ENCODE data around the gene CEP44.

DNA sequence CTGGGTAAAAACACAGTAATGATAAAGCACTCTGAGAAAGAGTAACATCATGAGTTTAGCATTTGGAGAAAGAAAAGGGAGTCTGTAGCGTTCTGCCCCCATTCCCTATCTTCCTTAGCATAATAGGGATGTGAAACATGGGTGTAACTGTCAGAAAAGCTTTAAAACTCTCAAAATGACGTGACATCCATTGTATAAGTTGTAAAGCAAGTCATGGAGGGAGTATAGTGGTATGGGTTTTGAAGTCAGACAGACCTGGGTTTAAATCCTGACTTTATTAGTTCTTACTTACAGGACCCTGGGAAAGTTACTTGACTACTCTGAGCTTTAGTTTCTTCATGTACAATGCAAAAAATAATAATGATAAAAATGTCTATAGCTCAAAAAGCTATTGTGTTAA, 17.3 kb upstream of the CEP44 start:
- TF ChIP-seq POLR2AphosphoS5 (IDR thresholded peaks at IDR 0.05) = no peak
- no peak for TF ChIP-seq EZH2 (IDR thresholded peaks at IDR 0.05; ENCODE audit: borderline replicate concordance, insufficient read depth, low read length, poor library complexity, severe bottlenecking)
- TF ChIP-seq, protein P1, sequence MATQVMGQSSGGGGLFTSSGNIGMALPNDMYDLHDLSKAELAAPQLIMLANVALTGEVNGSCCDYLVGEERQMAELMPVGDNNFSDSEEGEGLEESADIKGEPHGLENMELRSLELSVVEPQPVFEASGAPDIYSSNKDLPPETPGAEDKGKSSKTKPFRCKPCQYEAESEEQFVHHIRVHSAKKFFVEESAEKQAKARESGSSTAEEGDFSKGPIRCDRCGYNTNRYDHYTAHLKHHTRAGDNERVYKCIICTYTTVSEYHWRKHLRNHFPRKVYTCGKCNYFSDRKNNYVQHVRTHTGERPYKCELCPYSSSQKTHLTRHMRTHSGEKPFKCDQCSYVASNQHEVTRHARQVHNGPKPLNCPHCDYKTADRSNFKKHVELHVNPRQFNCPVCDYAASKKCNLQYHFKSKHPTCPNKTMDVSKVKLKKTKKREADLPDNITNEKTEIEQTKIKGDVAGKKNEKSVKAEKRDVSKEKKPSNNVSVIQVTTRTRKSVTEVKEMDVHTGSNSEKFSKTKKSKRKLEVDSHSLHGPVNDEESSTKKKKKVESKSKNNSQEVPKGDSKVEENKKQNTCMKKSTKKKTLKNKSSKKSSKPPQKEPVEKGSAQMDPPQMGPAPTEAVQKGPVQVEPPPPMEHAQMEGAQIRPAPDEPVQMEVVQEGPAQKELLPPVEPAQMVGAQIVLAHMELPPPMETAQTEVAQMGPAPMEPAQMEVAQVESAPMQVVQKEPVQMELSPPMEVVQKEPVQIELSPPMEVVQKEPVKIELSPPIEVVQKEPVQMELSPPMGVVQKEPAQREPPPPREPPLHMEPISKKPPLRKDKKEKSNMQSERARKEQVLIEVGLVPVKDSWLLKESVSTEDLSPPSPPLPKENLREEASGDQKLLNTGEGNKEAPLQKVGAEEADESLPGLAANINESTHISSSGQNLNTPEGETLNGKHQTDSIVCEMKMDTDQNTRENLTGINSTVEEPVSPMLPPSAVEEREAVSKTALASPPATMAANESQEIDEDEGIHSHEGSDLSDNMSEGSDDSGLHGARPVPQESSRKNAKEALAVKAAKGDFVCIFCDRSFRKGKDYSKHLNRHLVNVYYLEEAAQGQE (IDR thresholded peaks at IDR 0.05; ENCODE audit: borderline replicate concordance) = no peak
- TF ChIP-seq, protein P2, sequence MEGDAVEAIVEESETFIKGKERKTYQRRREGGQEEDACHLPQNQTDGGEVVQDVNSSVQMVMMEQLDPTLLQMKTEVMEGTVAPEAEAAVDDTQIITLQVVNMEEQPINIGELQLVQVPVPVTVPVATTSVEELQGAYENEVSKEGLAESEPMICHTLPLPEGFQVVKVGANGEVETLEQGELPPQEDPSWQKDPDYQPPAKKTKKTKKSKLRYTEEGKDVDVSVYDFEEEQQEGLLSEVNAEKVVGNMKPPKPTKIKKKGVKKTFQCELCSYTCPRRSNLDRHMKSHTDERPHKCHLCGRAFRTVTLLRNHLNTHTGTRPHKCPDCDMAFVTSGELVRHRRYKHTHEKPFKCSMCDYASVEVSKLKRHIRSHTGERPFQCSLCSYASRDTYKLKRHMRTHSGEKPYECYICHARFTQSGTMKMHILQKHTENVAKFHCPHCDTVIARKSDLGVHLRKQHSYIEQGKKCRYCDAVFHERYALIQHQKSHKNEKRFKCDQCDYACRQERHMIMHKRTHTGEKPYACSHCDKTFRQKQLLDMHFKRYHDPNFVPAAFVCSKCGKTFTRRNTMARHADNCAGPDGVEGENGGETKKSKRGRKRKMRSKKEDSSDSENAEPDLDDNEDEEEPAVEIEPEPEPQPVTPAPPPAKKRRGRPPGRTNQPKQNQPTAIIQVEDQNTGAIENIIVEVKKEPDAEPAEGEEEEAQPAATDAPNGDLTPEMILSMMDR (IDR thresholded peaks at IDR 0.05; ENCODE audit: poor library complexity, severe bottlenecking) = no peak
- TF ChIP-seq EP300 (conservative IDR thresholded peaks at IDR 0.05; ENCODE audit: poor library complexity, severe bottlenecking) = no peak
- TF ChIP-seq MXI1 (conservative IDR thresholded peaks at IDR 0.05; ENCODE audit: poor library complexity, severe bottlenecking) = no peak
- no peak for TF ChIP-seq RAD21 (conservative IDR thresholded peaks at IDR 0.05)
- no peak for TF ChIP-seq SMC3 (conservative IDR thresholded peaks at IDR 0.05; ENCODE audit: poor library complexity)

All from neural cell (in vitro differentiated cells).